ENCODE measurements around the gene PLCB4.

DNA sequence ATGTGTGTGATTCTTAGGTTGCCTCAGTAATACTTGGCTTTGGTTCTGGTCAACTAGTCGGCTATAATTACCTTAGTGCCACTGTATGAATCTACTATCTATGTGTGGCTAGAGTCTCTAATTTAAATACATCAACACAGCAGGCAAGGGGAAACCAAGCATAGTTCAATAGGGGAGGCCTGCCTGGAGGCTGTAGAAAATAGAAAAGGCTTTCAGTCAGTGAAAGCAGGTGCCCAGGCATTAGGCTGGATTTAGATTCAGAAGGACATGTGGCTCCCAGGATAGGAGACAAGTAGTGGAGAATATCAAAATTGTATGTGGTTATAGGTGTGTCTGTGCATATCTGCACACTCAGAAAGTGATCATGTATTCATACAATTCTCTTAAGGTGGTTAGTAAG lies 330.4 kb downstream of the PLCB4 start:
- TF ChIP-seq, protein P1, sequence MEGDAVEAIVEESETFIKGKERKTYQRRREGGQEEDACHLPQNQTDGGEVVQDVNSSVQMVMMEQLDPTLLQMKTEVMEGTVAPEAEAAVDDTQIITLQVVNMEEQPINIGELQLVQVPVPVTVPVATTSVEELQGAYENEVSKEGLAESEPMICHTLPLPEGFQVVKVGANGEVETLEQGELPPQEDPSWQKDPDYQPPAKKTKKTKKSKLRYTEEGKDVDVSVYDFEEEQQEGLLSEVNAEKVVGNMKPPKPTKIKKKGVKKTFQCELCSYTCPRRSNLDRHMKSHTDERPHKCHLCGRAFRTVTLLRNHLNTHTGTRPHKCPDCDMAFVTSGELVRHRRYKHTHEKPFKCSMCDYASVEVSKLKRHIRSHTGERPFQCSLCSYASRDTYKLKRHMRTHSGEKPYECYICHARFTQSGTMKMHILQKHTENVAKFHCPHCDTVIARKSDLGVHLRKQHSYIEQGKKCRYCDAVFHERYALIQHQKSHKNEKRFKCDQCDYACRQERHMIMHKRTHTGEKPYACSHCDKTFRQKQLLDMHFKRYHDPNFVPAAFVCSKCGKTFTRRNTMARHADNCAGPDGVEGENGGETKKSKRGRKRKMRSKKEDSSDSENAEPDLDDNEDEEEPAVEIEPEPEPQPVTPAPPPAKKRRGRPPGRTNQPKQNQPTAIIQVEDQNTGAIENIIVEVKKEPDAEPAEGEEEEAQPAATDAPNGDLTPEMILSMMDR (conservative IDR thresholded peaks at IDR 0.05 in 1 of 2, IDR thresholded peaks at IDR 0.05 in 1 of 2; ENCODE audit: low read depth in 1 of 2, low read length in 2 of 2), result no peak
- TF ChIP-seq EZH2 (IDR thresholded peaks at IDR 0.05; ENCODE audit: low read length, missing control alignments), result no peak

Measured in fibroblast of lung (primary cell).